ENCODE data around the gene KRT1. TPM values are rescaled to one million over a fixed set of nuclear protein-coding genes. Genes with fewer than 3 reads are reported as not detected.

Gene KRT1
- total and polyA plus RNA-seq, 2 experiments from 2014 or later: 0.13 TPM; not detected in 1

- H3K4me3 ChIP-seq: no peak overlapping the region
- H3K4me2 ChIP-seq: no peak overlapping the region
- peaks cover 25% of the 10 kb centered on the region for H3K27me3 ChIP-seq
- no peaks in the 10 kb centered on the region for H3K9me2 ChIP-seq (replicated peaks; ENCODE audit: insufficient read depth)
- no peaks in the 10 kb centered on the region for H3K9me3 ChIP-seq (ENCODE audit: low read depth)
- no peak for DNase-seq (ENCODE audit: low spot score)
- H3K79me2 ChIP-seq: no peaks in the 10 kb centered on the region
- no peaks in the 10 kb centered on the region for H3K4me1 ChIP-seq (ENCODE audit: insufficient read depth)
- no peak overlapping the region for H3K27ac ChIP-seq
- no peaks in the 10 kb centered on the region for H4K20me1 ChIP-seq (ENCODE audit: insufficient read depth, poor library complexity, severe bottlenecking)
- H2AFZ ChIP-seq: no peak overlapping the region
- H3K36me3 ChIP-seq (replicated peaks; ENCODE audit: insufficient read depth, low read depth): no peaks in the 10 kb centered on the region
- TF ChIP-seq CTCF (IDR thresholded peaks at IDR 0.05; ENCODE audit: poor library complexity): no peak
- no peak for TF ChIP-seq EZH2 (IDR thresholded peaks at IDR 0.05; ENCODE audit: borderline replicate concordance)
- no peak for TF ChIP-seq EZH2phosphoT487 (IDR thresholded peaks at IDR 0.05; ENCODE audit: low read depth, severe bottlenecking, unreplicated experiment)
- WGBS (ENCODE audit: low lambda C conversion rate, missing lambda C conversion rate): 71% methylated on average over 2 of the region's 2 CpGs
These were observed 46.2 kb upstream of the KRT1 start for GRCh38 chr12:52726451-52726850.

- peaks cover 10% of the 10 kb centered on the region for H3K27me3 ChIP-seq
- no peaks in the 10 kb centered on the region for H3K9me2 ChIP-seq (replicated peaks; ENCODE audit: insufficient read depth)
- H4K20me1 ChIP-seq (ENCODE audit: insufficient read depth, poor library complexity, severe bottlenecking): no peaks in the 10 kb centered on the region
- no peak overlapping the region for H3K4me3 ChIP-seq
- no peaks in the 10 kb centered on the region for H3K4me1 ChIP-seq (ENCODE audit: insufficient read depth)
- 93% methylated on average over 3 of the region's 3 CpGs for WGBS (ENCODE audit: low lambda C conversion rate, missing lambda C conversion rate)
- no peak overlapping the region for H3K4me2 ChIP-seq
- no peaks in the 10 kb centered on the region for H3K36me3 ChIP-seq (replicated peaks; ENCODE audit: insufficient read depth, low read depth)
- DNase-seq (ENCODE audit: low spot score): no peak
- no peaks in the 10 kb centered on the region for H3K9me3 ChIP-seq (ENCODE audit: low read depth)
- TF ChIP-seq EZH2phosphoT487 (IDR thresholded peaks at IDR 0.05; ENCODE audit: low read depth, severe bottlenecking, unreplicated experiment): no peak
- TF ChIP-seq EZH2 (IDR thresholded peaks at IDR 0.05; ENCODE audit: borderline replicate concordance): no peak
- no peak for TF ChIP-seq CTCF (IDR thresholded peaks at IDR 0.05; ENCODE audit: poor library complexity)
- no peak overlapping the region for H2AFZ ChIP-seq
- H3K79me2 ChIP-seq: no peaks in the 10 kb centered on the region
- H3K27ac ChIP-seq: no peak overlapping the region
These were observed 44.2 kb upstream of the KRT1 start for GRCh38 chr12:52724384-52724783.

GRCh38 chr12:52722680-52723079 lies 42.5 kb upstream of the KRT1 start:
- DNase-seq (ENCODE audit: low spot score): no peak
- no peaks in the 10 kb centered on the region for H3K79me2 ChIP-seq
- H3K27ac ChIP-seq: no peak overlapping the region
- no peaks in the 10 kb centered on the region for H4K20me1 ChIP-seq (ENCODE audit: insufficient read depth, poor library complexity, severe bottlenecking)
- H3K4me2 ChIP-seq: no peak overlapping the region
- no peaks in the 10 kb centered on the region for H3K9me3 ChIP-seq (ENCODE audit: low read depth)
- no peaks in the 10 kb centered on the region for H3K9me2 ChIP-seq (replicated peaks; ENCODE audit: insufficient read depth)
- no peaks in the 10 kb centered on the region for H3K4me1 ChIP-seq (ENCODE audit: insufficient read depth)
- no peak overlapping the region for H3K4me3 ChIP-seq
- H2AFZ ChIP-seq: no peak overlapping the region
- WGBS (ENCODE audit: low lambda C conversion rate, missing lambda C conversion rate): 73% methylated on average over 2 of the region's 2 CpGs
- no peaks in the 10 kb centered on the region for H3K36me3 ChIP-seq (replicated peaks; ENCODE audit: insufficient read depth, low read depth)
- TF ChIP-seq CTCF (IDR thresholded peaks at IDR 0.05; ENCODE audit: poor library complexity): no peak
- no peak for TF ChIP-seq EZH2 (IDR thresholded peaks at IDR 0.05; ENCODE audit: borderline replicate concordance)
- no peak for TF ChIP-seq EZH2phosphoT487 (IDR thresholded peaks at IDR 0.05; ENCODE audit: low read depth, severe bottlenecking, unreplicated experiment)
- H3K27me3 ChIP-seq: peaks cover 6% of the 10 kb centered on the region
